ENCODE measurements around the gene RASL12.

The RASL12 gene

GRCh38 chr15:65056868-65057548 lies 10.8 kb downstream of the RASL12 start:
- Histone ChIP-seq H3K9ac (ENCODE audit: low read length) (no peak overlapping the region), H3K27ac (ENCODE audit: low read depth, low read length) (no peak overlapping the region), H4K20me1 (ENCODE audit: low read depth, low read length) (no peaks in the 10 kb centered on the region), H3K9me3 (ENCODE audit: insufficient read depth, low read length) (no peaks in the 10 kb centered on the region), H3K4me2 (ENCODE audit: low read depth, low read length, poor library complexity, severe bottlenecking) (no peak overlapping the region), H3K36me3 (ENCODE audit: low read length) (no peaks in the 10 kb centered on the region), H3F3A (ENCODE audit: insufficient read depth) (no peaks in the 10 kb centered on the region), H3K79me2 (ENCODE audit: insufficient read depth, low read length) (no peaks in the 10 kb centered on the region), H3K27me3 (ENCODE audit: low read length) (no peaks in the 10 kb centered on the region), H3K9me2 (replicated peaks; ENCODE audit: insufficient read depth, low read length) (no peaks in the 10 kb centered on the region), H3K4me3 (ENCODE audit: insufficient read depth, low read length, poor library complexity, severe bottlenecking) (no peak overlapping the region), H2AFZ (ENCODE audit: low read depth, low read length, severe bottlenecking) (no peak overlapping the region)
- no peak for TF ChIP-seq EZH2phosphoT487 (conservative IDR thresholded peaks at IDR 0.05; ENCODE audit: low read length)
- TF ChIP-seq CTCF (IDR thresholded peaks at IDR 0.05; ENCODE audit: insufficient read depth, low read length, poor library complexity, severe bottlenecking), result no peak

GRCh38 chr15:65056106-65056505 lies 11.7 kb downstream of the RASL12 start:
- no peak overlapping the region for H3K9ac ChIP-seq (ENCODE audit: low read length)
- H3K4me2 ChIP-seq (ENCODE audit: low read depth, low read length, poor library complexity, severe bottlenecking), result no peak overlapping the region
- TF ChIP-seq CTCF (IDR thresholded peaks at IDR 0.05; ENCODE audit: insufficient read depth, low read length, poor library complexity, severe bottlenecking), result no peak
- TF ChIP-seq EZH2phosphoT487 (conservative IDR thresholded peaks at IDR 0.05; ENCODE audit: low read length), result no peak
- no peaks in the 10 kb centered on the region for H3K9me3 ChIP-seq (ENCODE audit: insufficient read depth, low read length)
- no peak overlapping the region for H3K4me3 ChIP-seq (ENCODE audit: insufficient read depth, low read length, poor library complexity, severe bottlenecking)
- no peak overlapping the region for H3K27ac ChIP-seq (ENCODE audit: low read depth, low read length)
- H4K20me1 ChIP-seq (ENCODE audit: low read depth, low read length), result no peaks in the 10 kb centered on the region
- H3K27me3 ChIP-seq (ENCODE audit: low read length), result no peaks in the 10 kb centered on the region
- no peaks in the 10 kb centered on the region for H3F3A ChIP-seq (ENCODE audit: insufficient read depth)
- no peaks in the 10 kb centered on the region for H3K36me3 ChIP-seq (ENCODE audit: low read length)
- H2AFZ ChIP-seq (ENCODE audit: low read depth, low read length, severe bottlenecking), result no peak overlapping the region
- H3K79me2 ChIP-seq (ENCODE audit: insufficient read depth, low read length), result no peaks in the 10 kb centered on the region
- H3K9me2 ChIP-seq (replicated peaks; ENCODE audit: insufficient read depth, low read length), result no peaks in the 10 kb centered on the region

- Histone ChIP-seq H3K9me2 (replicated peaks; ENCODE audit: insufficient read depth, low read length) (no peaks in the 10 kb centered on the region), H3K79me2 (ENCODE audit: insufficient read depth, low read length) (no peaks in the 10 kb centered on the region), H3K4me2 (ENCODE audit: low read depth, low read length, poor library complexity, severe bottlenecking) (no peak overlapping the region), H3K4me3 (ENCODE audit: insufficient read depth, low read length, poor library complexity, severe bottlenecking) (no peak overlapping the region), H4K20me1 (ENCODE audit: low read depth, low read length) (no peaks in the 10 kb centered on the region), H3K27me3 (ENCODE audit: low read length) (no peaks in the 10 kb centered on the region), H3K36me3 (ENCODE audit: low read length) (no peaks in the 10 kb centered on the region), H2AFZ (ENCODE audit: low read depth, low read length, severe bottlenecking) (no peak overlapping the region), H3K27ac (ENCODE audit: low read depth, low read length) (no peak overlapping the region), H3K9me3 (ENCODE audit: insufficient read depth, low read length) (no peaks in the 10 kb centered on the region), H3F3A (ENCODE audit: insufficient read depth) (no peaks in the 10 kb centered on the region), H3K9ac (ENCODE audit: low read length) (no peak overlapping the region)
- no peak for TF ChIP-seq CTCF (IDR thresholded peaks at IDR 0.05; ENCODE audit: insufficient read depth, low read length, poor library complexity, severe bottlenecking)
- TF ChIP-seq EZH2phosphoT487 (conservative IDR thresholded peaks at IDR 0.05; ENCODE audit: low read length), result no peak
These were observed 12.5 kb downstream of the RASL12 start for GRCh38 chr15:65055201-65055870.
